Measurements from ENCODE around the gene SUGP2.

SUGP2 gene

GRCh38 chr19:18949858-18950257 lies 83.5 kb downstream of the SUGP2 start:
- Mint-ChIP-seq H3K4me1 (no peaks in the 10 kb centered on the region), H3K36me3 (ENCODE audit: low read depth) (no peaks in the 10 kb centered on the region), H3K27me3 (peaks cover 5% of the 10 kb centered on the region), H3K27ac (no peak overlapping the region), H3K4me3 (no peak overlapping the region), H3K9me3 (peaks cover 2% of the 10 kb centered on the region)
- DNase-seq = no peak
- no peak for ATAC-seq

- no peaks in the 10 kb centered on the region for H3K9me3 Mint-ChIP-seq
- no peak overlapping the region for H3K27ac Mint-ChIP-seq
- peaks cover 5% of the 10 kb centered on the region for H3K27me3 Mint-ChIP-seq
- no peak overlapping the region for H3K4me3 Mint-ChIP-seq
- H3K4me1 Mint-ChIP-seq = no peaks in the 10 kb centered on the region
- ATAC-seq (no peak), DNase-seq (no peak)
- H3K36me3 Mint-ChIP-seq (ENCODE audit: low read depth) = no peaks in the 10 kb centered on the region
Observed at GRCh38 chr19:18948976-18949356, 84.4 kb downstream of the SUGP2 start.

- ATAC-seq = no peak
- no peak overlapping the region for H3K4me3 Mint-ChIP-seq
- no peaks in the 10 kb centered on the region for H3K9me3 Mint-ChIP-seq
Observed at GRCh38 chr19:18948075-18948975, 85.0 kb downstream of the SUGP2 start.

GRCh38 chr19:18946918-18947317 lies 86.4 kb downstream of the SUGP2 start:
- Mint-ChIP-seq H3K27me3 (peaks cover 12% of the 10 kb centered on the region), H3K36me3 (ENCODE audit: low read depth) (no peaks in the 10 kb centered on the region), H3K4me1 (no peaks in the 10 kb centered on the region), H3K4me3 (no peak overlapping the region), H3K9me3 (no peaks in the 10 kb centered on the region), H3K27ac (no peak overlapping the region)
- DNase-seq = no peak
- ATAC-seq = no peak

More at GRCh38 chr19:18948075-18948975, 85.0 kb downstream of the SUGP2 start:
- Mint-ChIP-seq H3K4me1 (no peaks in the 10 kb centered on the region), H3K36me3 (ENCODE audit: low read depth) (no peaks in the 10 kb centered on the region), H3K27ac (no peak overlapping the region), H3K27me3 (peaks cover 5% of the 10 kb centered on the region)
- no peak for DNase-seq

- H3K36me3 Mint-ChIP-seq (ENCODE audit: low read depth) = no peaks in the 10 kb centered on the region
- H3K27me3 Mint-ChIP-seq = peaks cover 18% of the 10 kb centered on the region
- DNase-seq (no peak), ATAC-seq (no peak)
- no peaks in the 10 kb centered on the region for H3K4me1 Mint-ChIP-seq
- no peaks in the 10 kb centered on the region for H3K9me3 Mint-ChIP-seq
- no peak overlapping the region for H3K4me3 Mint-ChIP-seq
- no peak overlapping the region for H3K27ac Mint-ChIP-seq
Observed at GRCh38 chr19:18946335-18946734, 87.0 kb downstream of the SUGP2 start.

GRCh38 chr19:18945297-18945696 lies 88.0 kb downstream of the SUGP2 start:
- no peak overlapping the region for H3K4me3 Mint-ChIP-seq
- H3K4me1 Mint-ChIP-seq = peaks cover 2% of the 10 kb centered on the region
- no peak for ATAC-seq
- no peak overlapping the region for H3K27ac Mint-ChIP-seq
- DNase-seq = no peak
- H3K36me3 Mint-ChIP-seq (ENCODE audit: low read depth) = no peaks in the 10 kb centered on the region
- H3K27me3 Mint-ChIP-seq = peaks cover 22% of the 10 kb centered on the region
- H3K9me3 Mint-ChIP-seq = no peaks in the 10 kb centered on the region

GRCh38 chr19:18943465-18943864 lies 89.9 kb downstream of the SUGP2 start:
- H3K27me3 Mint-ChIP-seq = peaks cover 34% of the 10 kb centered on the region
- ATAC-seq = no peak
- H3K4me3 Mint-ChIP-seq = no peak overlapping the region

GRCh38 chr19:18942692-18943091 lies 90.6 kb downstream of the SUGP2 start:
- peaks cover 5% of the 10 kb centered on the region for H3K4me1 Mint-ChIP-seq
- DNase-seq = no peak
- no peak overlapping the region for H3K4me3 Mint-ChIP-seq
- H3K27me3 Mint-ChIP-seq = peaks cover 34% of the 10 kb centered on the region
- H3K27ac Mint-ChIP-seq = no peak overlapping the region
- ATAC-seq = no peak
- H3K9me3 Mint-ChIP-seq = no peaks in the 10 kb centered on the region
- H3K36me3 Mint-ChIP-seq (ENCODE audit: low read depth) = no peaks in the 10 kb centered on the region

More at GRCh38 chr19:18943465-18943864, 89.9 kb downstream of the SUGP2 start:
- Mint-ChIP-seq H3K27ac (no peak overlapping the region), H3K4me1 (peaks cover 5% of the 10 kb centered on the region), H3K9me3 (no peaks in the 10 kb centered on the region), H3K36me3 (ENCODE audit: low read depth) (no peaks in the 10 kb centered on the region)
- DNase-seq = no peak

GRCh38 chr19:18941628-18942354 lies 91.5 kb downstream of the SUGP2 start:
- H3K36me3 Mint-ChIP-seq (ENCODE audit: low read depth) = no peaks in the 10 kb centered on the region
- H3K27ac Mint-ChIP-seq = no peak overlapping the region
- H3K4me3 Mint-ChIP-seq = peak overlapping the region; percentile 14
- H3K9me3 Mint-ChIP-seq = no peaks in the 10 kb centered on the region
- peaks cover 5% of the 10 kb centered on the region for H3K4me1 Mint-ChIP-seq
- DNase-seq = no peak
- no peak for ATAC-seq
- H3K27me3 Mint-ChIP-seq = peaks cover 36% of the 10 kb centered on the region
